ENCODE results near the gene KHDC1.

Gene KHDC1

GRCh38 chr6:73240730-73241129, 22.3 kb downstream of the KHDC1 start:
- CTCF ChIA-PET = interaction anchor here (0.7 kb wide), 1 partner anchor 36 kb away, joined by 6 read pairs; no protein-coding TSS in a partner anchor
- TF ChIP-seq ZNF184 (tag by site-specific recombination; IDR thresholded peaks at IDR 0.05) (no peak), GLIS1 (tag by site-specific recombination; IDR thresholded peaks at IDR 0.05) (no peak), ZNF239 (tag by site-specific recombination; IDR thresholded peaks at IDR 0.05) (no peak), ZNF398 (tag by site-specific recombination; IDR thresholded peaks at IDR 0.05) (no peak), ZNF366 (tag by site-specific recombination; conservative IDR thresholded peaks at IDR 0.05) (no peak), ZNF623 (tag by site-specific recombination; IDR thresholded peaks at IDR 0.05) (no peak), ZNF645 (tag by site-specific recombination; IDR thresholded peaks at IDR 0.05) (no peak), ZNF2 (tag by site-specific recombination; IDR thresholded peaks at IDR 0.05) (no peak), ZBTB8A (tag by site-specific recombination; IDR thresholded peaks at IDR 0.05) (no peak), ZNF174 (tag by site-specific recombination; IDR thresholded peaks at IDR 0.05) (no peak), MEIS1 (CRISPR knock-in tag; IDR thresholded peaks at IDR 0.05; ENCODE audit: borderline replicate concordance) (no peak), SCRT1 (tag by site-specific recombination; IDR thresholded peaks at IDR 0.05; ENCODE audit: borderline replicate concordance) (no peak), ZNF548 (tag by site-specific recombination; IDR thresholded peaks at IDR 0.05) (no peak), ZNF529 (tag by site-specific recombination; IDR thresholded peaks at IDR 0.05; ENCODE audit: insufficient replicate concordance) (no peak), ZNF16 (tag by site-specific recombination; IDR thresholded peaks at IDR 0.05; ENCODE audit: low read depth) (no peak)
- TF ChIP-seq, protein P1, sequence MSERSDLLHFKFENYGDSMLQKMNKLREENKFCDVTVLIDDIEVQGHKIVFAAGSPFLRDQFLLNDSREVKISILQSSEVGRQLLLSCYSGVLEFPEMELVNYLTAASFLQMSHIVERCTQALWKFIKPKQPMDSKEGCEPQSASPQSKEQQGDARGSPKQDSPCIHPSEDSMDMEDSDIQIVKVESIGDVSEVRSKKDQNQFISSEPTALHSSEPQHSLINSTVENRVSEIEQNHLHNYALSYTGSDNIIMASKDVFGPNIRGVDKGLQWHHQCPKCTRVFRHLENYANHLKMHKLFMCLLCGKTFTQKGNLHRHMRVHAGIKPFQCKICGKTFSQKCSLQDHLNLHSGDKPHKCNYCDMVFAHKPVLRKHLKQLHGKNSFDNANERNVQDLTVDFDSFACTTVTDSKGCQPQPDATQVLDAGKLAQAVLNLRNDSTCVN (tag by site-specific recombination; optimal IDR thresholded peaks at IDR 0.05) = no peak
- TF ChIP-seq, protein P2, sequence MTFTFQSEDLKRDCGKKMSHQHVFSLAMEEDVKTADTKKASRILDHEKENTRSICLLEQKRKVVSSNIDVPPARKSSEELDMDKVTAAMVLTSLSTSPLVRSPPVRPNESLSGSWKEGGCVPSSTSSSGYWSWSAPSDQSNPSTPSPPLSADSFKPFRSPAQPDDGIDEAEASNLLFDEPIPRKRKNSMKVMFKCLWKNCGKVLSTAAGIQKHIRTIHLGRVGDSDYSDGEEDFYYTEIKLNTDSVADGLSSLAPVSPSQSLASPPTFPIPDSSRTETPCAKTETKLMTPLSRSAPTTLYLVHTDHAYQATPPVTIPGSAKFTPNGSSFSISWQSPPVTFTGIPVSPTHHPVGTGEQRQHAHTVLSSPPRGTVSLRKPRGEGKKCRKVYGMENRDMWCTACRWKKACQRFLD (tag by site-specific recombination; IDR thresholded peaks at IDR 0.05) = no peak
- TF ChIP-seq, protein P3, sequence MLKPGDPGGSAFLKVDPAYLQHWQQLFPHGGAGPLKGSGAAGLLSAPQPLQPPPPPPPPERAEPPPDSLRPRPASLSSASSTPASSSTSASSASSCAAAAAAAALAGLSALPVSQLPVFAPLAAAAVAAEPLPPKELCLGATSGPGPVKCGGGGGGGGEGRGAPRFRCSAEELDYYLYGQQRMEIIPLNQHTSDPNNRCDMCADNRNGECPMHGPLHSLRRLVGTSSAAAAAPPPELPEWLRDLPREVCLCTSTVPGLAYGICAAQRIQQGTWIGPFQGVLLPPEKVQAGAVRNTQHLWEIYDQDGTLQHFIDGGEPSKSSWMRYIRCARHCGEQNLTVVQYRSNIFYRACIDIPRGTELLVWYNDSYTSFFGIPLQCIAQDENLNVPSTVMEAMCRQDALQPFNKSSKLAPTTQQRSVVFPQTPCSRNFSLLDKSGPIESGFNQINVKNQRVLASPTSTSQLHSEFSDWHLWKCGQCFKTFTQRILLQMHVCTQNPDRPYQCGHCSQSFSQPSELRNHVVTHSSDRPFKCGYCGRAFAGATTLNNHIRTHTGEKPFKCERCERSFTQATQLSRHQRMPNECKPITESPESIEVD (tag by site-specific recombination; IDR thresholded peaks at IDR 0.05) = no peak
- TF ChIP-seq, protein P4, sequence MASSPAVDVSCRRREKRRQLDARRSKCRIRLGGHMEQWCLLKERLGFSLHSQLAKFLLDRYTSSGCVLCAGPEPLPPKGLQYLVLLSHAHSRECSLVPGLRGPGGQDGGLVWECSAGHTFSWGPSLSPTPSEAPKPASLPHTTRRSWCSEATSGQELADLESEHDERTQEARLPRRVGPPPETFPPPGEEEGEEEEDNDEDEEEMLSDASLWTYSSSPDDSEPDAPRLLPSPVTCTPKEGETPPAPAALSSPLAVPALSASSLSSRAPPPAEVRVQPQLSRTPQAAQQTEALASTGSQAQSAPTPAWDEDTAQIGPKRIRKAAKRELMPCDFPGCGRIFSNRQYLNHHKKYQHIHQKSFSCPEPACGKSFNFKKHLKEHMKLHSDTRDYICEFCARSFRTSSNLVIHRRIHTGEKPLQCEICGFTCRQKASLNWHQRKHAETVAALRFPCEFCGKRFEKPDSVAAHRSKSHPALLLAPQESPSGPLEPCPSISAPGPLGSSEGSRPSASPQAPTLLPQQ (tag by site-specific recombination; IDR thresholded peaks at IDR 0.05) = no peak
- H3K4me3 ChIP-seq (ENCODE audit: low read depth, low read length) = no peak overlapping the region
- no peaks in the 10 kb centered on the region for H3K36me3 ChIP-seq (ENCODE audit: control insufficient read depth in 2 of 2, insufficient read depth in 1 of 2, low read length in 2 of 2)
- POLR2A ChIA-PET = no interaction called here
- H3K9me3 ChIP-seq (ENCODE audit: control insufficient read depth, insufficient read depth, low read depth, low read length) = no peaks in the 10 kb centered on the region
- H3K4me1 ChIP-seq (ENCODE audit: control insufficient read depth, insufficient read depth, low read length) = no peaks in the 10 kb centered on the region
- H3K27ac ChIP-seq (ENCODE audit: extremely low read depth, low read depth, low read length) = no peak overlapping the region

Measured in HEK293 (cell line).